HG03095 (cell line): ENCODE data around the gene ARHGEF1.

ENCODE experiments used
- ATAC-seq: cut with Tn5 transposase; IDR thresholded peaks from one replicate; pipeline ENCODE4 v1.9.1; 2021; ENCODE audit warnings: moderate library complexity; ENCODE audit not compliant: unreplicated experiment

The ARHGEF1 gene

DNA sequence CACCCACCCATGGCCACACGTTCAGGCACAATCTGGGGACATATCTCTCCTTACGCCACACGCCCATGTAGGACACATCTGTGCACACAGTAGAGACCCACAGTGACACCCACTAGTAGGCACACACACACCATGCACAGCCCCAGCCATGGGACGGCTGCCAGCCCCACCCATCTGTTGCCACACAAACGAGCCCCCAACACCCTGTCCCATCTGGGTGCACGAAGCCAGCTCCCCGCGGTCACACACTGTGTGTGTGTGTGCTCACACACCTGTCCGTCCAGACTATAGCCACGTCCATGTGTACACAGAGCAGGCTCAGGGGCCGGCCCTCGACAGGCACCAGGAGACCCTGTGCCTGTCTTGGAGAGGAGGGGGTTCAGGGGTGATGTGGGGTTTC is 34.7 kb downstream of the ARHGEF1 start:
- ATAC-seq = no peak

DNA sequence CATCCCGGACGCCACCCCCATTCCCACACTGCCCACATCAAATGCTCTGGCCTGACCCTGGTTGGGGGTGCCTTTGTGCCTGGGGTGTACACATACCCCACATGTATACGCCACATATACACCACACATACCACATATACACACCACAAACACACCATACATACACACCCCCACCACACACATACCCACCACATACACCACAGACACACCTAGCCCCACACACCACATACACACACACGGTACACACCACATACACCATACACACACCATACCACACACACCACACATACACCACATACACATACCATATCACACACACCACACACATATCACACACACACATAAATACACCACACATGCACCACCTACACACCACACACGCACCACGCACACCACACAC is 35.1 kb downstream of the ARHGEF1 start:
- no peak for ATAC-seq

DNA sequence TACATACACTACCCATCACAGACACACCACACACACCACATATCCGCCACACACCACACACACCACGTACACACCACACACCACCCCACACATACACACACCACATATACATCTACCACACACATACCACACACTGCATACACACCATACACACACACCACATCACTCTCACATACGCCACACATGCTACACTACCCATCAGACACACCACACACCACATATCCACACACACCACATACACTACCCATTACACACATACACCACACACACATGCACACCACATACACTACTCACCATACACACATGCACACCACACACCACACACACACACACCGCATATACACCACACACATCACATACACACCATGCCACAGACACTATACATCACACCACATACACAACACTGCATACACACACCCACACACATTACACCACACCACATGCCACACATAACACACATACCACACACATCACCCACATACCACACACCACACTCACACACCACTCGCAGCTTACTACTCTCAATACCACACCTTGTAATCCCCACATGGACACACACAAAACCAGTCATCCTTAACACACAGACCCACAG is 35.8 kb downstream of the ARHGEF1 start:
- no peak for ATAC-seq

DNA sequence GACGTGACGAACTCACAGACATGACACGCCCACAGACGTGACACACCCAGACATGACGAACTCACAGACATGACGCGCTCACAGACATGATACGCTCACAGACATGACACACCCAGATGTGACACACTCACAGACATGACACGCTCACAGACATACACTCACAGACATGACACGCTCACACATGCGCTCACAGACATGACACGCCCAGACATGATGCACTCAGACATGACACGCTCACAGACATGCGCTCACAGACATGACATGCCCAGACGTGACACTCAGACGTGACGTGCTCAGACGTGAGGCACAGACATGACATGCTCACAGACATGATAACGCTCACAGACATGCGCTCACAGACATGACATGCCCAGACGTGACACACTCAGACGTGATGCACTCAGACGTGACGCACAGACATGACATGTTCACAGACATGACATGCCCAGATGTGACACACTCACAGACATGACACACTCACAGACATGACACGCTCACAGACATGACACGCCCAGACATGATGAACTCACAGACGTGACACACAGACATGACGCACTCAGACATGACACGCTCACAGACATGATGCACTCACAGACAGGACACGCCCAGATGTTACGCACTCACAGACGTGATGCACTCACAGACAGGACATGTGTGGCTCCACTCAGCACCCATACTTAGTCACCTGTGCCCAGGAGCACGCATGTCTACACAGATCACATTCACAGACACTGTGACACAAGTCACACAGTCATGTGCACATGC is 37.1 kb downstream of the ARHGEF1 start:
- ATAC-seq = no peak

DNA sequence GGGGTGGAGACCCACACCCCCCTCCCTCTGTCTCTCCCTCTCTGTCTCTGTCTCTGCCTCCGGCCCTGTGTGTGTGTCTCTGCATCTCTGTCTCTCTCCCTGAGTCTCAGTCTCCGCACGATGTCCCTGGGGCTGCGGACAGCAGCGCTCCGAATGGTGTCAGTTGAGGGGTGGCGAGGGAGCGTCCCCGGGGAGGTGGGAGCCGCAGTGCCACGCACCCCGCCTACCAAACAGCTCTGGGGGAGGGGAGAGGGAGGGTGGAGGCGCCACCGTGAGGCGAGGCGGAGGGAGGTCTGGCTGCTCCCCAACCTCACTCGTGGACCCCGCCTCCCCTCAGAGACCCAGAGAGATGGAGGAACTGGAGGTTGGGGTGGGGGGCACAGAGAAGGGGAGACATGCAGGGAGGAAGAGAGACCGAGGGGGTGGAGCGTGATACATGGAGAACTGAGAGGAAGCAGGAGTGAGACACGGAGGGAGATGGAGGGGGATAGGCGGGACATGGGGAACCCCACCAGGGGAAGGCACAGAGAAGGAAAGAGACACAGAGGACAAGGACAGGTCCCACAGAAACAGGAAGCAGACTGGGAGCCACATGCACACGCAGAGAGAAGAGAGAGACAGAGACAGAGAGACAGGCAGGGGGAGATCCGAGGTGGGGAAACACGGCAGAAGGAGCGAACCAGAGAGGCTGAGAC is 38.0 kb downstream of the ARHGEF1 start:
- ATAC-seq = no peak

DNA sequence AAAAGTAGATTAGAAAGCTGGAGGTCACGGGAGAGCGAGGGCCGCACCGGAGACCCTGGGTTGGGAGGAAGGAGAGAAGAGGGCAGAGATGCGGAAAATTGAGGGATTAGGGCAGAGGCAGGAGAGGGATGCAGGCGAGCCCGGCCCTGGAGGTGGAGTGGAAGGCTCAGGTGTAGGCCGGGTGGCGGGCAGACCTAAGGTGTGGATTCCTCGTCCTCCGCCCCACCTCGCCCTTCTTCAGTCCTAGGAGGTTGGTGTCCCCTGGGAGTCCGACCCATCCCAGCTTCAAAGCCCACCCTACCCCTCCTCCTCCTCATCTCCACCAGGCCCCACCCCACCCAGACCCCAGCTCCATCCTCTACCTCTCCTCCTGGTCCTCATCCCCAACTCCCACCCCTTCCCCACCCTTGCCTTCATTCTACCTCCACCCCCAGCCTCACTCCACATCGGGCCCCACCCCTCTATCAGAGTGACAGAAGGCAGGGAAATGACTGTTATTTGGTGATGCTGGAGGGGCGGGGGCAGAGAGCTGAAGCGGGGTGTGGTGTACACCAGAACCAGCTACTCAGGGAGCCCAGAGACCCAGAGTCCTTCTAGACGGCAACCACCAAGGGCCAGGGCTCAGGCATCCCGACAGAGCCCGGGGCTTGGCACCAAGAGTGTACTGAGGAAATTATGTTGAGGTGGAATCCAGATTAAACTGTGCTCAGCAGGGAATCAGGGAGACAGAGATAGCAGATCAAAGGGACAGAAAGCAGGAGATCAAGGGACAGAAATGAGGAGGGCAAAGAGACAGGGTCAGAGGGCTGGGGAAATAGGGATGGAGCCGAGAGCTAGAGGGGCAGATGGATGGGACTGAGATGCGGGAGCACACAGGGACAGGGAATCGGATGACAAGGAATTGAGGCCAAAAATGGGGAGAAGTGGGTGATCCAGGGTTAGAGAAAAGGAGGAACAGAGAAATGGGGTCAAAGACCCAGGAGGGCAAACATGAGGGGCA is 38.9 kb downstream of the ARHGEF1 start:
- no peak for ATAC-seq

DNA sequence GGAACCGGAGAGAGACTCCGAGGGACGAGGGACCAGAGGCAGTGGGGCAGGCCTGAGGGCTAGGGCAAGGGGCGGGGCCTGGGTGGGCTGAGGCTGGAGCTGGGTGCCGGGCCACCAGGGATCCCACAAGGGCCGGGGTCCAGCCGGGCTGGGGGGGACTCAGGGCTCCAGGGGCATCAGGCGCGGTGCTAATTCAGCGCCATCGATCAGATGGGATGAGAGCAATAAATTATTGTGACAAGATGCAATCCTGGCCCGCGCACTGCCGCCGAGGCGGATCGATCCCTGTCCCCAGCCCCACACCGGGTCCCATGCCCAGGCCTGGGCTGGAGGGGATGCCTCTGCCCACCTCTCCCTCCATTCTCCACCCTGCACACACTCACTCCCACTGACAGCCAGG is 39.6 kb downstream of the ARHGEF1 start:
- ATAC-seq = no peak

DNA sequence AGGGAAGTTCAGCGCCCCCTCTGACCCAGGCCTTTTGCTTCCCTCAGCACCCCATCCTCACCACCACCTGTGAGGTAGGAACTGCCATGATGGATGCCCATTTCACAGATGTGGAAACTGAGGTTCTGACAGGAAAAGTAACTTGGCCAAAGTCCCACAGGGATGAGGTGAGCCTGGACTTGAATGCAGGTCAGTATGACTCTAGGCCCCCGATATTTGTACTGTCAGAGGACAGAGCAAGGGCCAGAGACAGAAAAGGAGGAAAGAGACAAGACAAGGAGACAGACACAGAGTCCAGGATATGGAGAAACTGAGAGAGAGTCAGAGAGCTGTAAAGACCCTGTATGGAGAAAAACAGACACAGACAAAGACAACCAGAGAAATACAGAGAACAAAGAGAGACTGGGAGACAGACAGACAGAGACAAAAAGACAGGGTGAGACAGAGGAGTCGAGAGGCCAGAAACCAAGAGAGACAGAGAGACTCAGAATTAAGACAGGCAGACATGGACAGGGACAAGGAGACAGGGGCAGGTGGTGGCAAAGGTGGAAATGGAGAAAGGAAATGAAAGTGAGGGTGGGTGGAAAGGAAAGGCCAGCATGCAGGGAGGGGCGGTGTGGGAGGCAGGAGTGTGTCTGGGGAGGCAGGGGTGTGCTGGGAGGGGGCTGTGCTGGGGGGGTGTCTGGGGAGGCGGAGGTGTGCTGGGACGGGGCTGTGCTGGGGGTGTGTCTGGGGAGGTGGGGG is 40.2 kb downstream of the ARHGEF1 start:
- no peak for ATAC-seq

DNA sequence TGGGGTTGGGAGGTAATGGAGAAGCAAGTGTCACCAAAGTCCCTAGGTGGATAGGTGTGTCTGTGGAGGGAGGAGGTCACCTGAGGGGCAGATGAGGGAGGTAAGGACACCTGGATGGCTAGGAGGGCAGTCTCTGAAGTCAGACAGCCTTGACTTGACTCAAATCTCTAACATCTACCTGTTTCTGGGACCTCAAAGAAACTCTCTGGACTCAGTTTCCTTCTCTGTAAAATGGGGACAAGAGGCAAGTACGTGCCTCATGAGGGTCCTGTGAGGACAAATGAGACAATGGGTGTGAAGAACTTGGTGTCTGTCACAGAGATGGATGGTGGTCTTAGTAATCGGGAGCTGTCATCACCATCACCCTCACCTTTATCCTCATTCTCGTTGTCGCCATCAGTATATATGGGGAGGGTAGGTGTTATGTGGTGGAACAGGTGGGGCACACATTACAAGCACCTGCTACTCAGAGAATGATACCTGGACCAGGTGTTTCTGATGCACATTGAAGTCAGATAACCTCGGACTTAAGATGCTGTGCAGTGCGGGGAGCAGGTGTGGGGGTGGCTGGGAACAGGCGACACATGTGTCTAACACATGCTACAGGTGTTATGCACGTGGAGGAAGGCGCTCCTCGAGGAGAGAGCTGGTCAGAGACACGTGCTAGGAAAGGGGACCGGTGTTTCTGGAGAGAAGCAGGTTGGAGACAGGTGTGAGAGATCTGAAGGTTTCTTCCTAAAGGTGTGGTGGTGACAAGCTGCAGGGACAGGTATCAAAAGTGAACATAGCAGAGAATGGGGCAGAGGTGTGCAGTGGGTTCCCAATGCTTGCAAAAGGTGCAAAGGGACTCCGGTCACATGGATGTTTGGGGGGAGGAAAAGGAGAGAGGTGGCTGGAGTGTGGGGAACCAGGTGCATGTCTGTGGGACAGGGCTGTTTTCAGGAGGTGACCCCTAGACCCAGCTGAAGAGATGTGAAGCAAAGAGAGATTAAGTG is 41.5 kb downstream of the ARHGEF1 start:
- no peak for ATAC-seq

DNA sequence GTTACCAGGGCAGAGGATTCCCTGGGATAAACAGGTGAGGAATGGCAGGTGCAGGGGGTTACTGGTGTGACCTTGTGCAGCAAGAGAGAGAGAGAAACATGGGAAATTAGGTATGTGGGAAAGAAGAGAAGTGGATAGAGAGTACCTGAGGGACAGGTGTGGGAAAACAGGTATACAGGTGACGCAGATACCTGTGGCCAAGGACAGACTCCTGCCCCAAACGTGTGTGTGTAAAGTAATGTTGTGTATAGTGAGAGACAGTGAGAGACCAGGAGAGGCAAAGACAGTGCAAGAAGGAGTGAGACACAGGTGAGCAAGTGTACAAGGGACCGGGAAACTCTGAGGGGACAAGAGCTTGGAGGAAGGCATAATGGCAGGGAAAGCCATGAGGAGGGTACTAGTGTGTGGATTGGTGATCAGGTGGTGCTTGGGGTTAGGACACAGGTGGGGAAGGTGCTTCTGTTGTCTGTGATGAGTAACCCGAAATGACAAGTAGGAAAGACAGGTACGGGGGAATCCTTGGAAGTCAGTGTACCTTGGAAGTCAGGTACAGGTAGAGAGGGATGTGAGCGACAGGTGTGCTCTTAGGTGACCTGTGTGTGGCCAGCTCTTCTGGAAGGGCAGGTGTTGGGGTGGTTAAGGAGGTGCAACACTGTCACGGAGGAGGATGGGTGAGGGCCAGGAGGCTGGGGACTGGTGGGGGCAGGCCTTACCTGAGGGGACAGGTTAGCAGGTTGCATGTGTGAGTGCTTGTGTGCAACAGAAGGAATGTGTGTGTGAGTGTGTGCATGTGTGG is 42.4 kb downstream of the ARHGEF1 start:
- ATAC-seq = no peak

DNA sequence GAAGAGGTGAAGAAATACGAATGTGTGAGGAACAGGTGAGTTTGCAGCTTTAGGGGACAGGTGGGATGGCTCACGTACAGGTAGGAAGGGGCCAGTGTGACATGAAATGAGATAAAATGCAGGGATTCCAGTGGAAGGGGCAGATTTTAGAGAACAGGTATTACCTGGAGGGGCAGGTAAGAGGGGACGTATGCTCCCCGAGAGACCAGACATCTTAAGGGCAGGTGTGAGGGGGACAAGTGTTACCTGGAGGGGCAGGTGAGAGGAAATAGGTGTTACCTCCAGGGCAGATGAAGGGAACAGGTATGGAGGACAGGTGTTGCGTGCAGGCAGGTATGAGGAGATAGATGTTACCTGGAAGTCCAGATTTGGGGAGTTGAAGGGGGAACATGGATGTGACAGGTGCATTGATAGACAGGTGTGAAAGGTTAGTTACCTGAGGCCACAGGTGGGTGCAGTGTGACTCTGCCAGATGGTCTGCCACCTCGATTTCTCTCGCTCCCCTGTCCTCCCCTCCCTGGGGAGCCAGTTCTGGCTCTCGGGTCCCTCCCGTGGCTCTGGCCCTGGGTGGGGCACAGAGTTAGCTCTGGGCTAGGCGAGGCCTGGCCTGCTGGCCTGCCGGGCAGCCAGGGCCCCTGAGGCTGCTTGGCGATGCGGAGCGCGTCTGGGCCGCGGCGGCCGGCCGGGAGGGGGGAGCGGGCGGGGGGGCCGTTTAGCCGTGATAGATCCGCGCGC is 43.2 kb downstream of the ARHGEF1 start:
- no peak for ATAC-seq

DNA sequence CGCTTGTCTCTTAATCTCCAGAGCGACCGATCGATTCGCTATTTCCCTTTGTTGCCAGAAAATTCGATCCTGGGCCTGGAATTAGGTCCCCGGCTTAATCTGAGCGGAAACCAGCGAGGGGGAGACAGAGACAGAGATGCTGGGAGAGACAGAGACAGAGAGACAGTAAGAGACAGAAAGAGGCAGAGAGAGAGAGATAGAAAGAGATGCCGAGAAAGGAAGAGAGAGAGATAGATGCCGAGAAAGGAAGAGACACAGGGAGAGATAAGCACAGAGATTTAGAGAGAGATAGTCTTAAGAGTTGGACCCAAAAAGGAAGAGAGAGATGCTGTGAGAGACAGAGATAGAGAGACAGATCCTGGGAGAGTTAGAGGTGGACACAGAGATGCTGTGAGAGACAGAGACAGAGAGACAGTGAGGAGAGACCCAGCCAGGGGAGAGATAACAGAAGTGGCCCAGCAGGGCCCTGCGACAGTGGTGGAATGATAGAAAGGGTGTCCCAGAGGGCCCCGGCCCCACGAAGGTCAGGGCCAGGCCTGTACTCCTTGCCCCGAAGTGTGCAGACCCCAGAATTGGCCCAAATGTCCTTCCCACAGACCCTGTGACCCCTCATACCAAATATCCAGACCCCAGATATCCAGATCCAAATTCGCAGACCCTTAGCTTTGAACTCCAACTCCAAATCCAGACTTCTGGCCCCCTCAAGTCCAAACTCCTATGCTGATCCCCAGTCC is 43.9 kb downstream of the ARHGEF1 start:
- no peak for ATAC-seq

DNA sequence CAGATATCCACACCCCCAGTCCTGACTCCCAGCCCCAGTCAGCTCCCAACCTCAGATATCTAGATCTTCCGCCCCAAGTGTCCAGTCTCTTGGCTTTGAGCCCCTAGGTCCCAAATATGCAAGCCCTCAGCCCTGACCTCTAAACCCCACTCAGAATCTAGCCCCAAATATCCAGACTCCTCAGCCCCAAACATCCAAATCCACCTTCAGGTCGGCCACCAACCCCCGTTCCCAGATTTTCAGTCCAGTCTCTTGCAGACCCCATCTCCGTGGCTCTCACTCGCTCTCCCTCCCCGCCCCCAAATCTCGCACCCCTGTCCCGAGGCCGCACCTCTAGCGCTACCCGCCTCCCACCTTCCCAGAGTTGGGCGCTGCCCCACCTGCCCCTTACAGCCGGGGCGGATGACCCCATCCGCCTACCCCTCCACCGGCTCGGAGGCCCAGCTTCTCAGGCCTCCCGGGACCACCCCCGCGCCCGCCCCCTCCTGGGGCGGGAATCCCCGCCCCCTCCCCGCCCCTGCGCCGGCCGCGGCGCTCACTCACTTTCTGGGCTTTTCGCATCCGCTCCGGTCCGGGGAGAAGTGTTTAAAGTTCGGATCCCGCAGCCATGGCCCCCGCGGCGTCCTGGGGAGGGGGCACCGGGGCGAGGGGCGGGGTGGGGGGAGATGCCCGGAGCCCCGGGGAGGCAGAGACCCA is 44.7 kb downstream of the ARHGEF1 start:
- no peak for ATAC-seq

DNA sequence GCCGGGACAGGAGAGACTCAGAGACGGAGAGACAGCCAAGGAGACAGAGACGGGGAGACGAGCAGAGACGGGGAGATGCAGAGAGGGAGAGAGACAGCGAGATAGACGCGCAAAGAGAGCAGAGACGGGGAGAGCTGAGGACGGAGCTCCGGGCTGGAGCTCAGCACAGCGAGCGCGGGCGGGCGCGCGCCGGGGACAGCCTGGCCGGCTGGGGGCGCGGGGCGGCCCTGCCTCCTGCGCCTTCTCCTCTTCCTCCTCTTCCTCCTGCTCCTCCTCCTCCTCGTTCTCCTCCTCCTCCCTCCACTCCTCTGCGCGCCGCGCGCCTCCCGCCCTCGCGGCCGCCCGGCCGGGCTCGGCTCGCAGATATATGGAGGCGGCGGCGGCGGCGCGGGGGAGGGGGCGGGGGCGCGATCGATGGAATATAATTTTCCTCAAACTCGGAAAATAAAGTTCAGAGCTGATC is 45.3 kb downstream of the ARHGEF1 start, which contains the start of gene ERFL:
ERFL (minus strand) TSS at position 229 of the 463 bp plus-strand sequence. CDS start 15,530 bp downstream, outside the sequence.
- ATAC-seq = no peak

DNA sequence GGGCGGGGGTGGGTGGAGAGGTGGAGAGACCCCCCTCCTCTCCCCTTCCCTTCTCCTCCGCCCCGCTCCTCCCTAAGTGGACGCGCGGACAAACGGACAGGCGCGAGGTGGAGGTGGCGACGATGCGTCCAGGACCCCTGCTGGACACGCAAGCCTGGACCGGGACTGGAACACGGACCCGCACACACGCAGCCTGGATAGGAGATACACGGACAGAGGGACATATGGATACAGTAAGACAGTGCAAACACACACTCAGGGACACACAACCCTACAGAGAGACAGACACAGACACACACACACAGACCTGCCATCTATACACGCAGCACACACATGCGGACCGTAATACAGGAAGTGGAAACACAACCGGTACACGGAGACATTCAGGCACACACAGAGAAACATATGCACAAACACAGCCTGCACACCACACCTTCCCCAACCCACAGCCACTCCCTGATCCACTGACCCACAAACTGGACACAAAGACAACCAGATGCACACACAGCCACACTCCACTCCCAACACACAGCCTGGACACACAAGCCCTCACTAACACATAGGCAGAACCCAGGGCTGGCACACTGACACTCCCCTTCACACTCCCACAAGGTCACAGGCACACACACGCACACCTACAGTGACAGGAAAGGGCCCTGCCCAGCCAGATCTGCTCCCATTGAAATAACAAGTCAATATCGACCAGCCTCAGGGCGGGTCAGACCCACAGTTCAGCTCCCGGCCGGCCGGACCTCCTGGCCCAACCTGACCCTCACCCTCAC is 46.0 kb downstream of the ARHGEF1 start:
- no peak for ATAC-seq
